GM18526 (cell line): Measurements from ENCODE around the gene GIT2.

Source experiments
- POLR2A ChIP-seq: IDR thresholded peaks from 3 replicates; pipeline ENCODE4 v1.6.1; 2011; ENCODE audit not compliant: insufficient read length; ENCODE audit errors: extremely low read depth

Gene GIT2

DNA sequence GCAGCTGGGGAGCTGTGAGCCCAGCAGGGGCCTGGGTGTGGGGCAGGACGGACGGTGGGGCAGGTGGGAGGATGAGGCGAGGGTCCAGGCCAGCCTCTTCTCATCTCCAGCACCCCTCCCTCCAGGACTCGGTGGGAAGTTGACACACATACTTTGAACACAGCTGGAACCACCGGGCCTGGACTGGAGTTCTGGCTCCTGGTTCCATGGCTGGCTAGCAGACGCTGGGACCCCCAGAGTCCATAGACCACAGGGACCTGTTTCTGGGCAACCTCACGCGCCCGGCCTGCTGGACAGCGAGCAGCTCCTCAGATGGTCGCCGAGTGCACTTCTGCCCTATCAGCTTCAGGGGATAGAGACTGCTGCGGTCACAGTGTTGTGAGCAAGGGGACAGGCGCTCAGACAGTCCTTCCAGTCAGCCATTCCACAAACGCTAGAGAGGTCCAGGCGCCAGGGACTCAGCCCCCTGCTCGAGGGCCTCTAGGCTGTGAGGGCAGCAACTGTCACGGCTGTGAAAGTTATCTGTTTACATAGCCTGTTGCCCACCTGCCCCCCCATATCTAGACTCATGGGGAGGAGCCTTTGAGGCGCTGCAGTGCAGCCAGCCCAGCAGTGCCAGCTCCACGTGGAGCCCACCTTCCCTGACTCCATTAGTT is 70.9 kb downstream of the GIT2 start:
- no peak for TF ChIP-seq POLR2A

DNA sequence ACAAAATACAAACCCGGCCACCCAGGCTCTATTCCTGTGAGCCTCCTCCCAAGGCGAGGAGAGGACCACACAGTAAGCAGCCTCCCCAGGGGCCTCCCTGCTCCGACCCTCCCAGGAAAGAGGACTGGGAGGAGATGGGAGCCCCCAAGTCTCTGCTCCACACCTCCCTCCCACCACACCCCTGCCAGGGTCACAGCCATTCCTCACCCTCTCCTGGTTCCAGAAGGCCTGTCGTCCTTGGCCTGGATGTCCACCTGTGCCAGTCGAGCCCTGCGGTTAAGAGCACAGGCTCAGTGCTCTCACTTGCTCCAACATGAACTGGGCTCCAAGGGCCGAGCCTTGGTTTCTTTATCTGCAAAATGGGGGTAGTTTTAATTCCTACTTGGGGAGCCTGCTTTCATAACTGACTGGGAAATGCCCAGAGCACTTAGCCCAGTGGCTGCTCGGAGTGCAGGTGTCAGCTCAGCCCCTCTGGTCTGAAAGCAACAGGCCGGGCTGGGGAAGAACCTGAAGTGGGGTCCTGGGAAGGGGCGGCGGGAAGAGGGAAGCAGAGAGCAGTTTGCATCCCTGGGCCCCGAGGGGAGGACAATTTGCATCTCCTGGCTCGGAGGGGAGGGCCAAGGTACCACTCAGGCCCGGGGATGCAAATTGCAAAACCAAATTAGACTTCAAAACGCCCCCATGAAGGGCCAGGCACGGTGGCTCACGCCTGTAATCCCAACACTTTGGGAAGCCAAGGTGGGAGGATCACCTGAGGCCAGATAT is 72.5 kb downstream of the GIT2 start:
- no peak for TF ChIP-seq POLR2A

- no peak for TF ChIP-seq POLR2A
Measured at GRCh38 chr12:109923038-109923437, 73.1 kb downstream of the GIT2 start.

GRCh38 chr12:109921982-109922381 is 74.2 kb downstream of the GIT2 start:
- TF ChIP-seq POLR2A = no peak

DNA sequence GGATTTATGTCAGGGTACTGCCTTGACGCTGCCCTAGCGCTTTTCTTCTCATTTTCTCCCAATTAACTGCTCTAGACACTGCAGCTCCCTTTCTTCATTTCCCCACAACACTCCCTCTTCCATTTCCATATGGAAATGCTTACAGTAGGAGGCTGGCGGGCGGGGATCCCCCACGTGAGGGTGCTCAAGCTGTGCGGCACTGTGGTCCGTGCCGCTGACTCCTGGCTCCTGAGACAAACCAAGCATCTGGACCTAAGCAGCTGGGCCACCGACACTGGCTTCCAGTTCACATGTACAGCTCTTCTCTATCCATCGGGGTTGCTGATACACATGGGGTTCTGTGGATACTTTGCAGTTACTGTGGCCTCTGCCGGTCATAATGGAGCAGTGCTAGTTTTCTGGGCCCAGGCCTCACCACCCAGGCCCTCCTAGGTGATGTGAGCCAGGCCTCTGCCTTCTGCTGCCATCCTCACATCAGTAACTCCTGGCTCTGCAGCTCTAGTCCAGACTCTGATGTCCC is 75.8 kb downstream of the GIT2 start:
- no peak for TF ChIP-seq POLR2A

GRCh38 chr12:109919456-109919855 is 76.7 kb downstream of the GIT2 start:
- TF ChIP-seq POLR2A = no peak

- TF ChIP-seq POLR2A = no peak
Measured at GRCh38 chr12:109916045-109916444, 80.1 kb downstream of the GIT2 start.

GRCh38 chr12:109915171-109916040 is 80.8 kb downstream of the GIT2 start:
- TF ChIP-seq POLR2A = no peak

GRCh38 chr12:109914461-109914860 is 81.7 kb downstream of the GIT2 start:
- TF ChIP-seq POLR2A = no peak

GRCh38 chr12:109912855-109913321 is 83.3 kb downstream of the GIT2 start:
- TF ChIP-seq POLR2A = no peak

- no peak for TF ChIP-seq POLR2A
Measured at GRCh38 chr12:109910969-109911348, 85.2 kb downstream of the GIT2 start.

- no peak for TF ChIP-seq POLR2A
Measured at GRCh38 chr12:109910254-109910968, 85.8 kb downstream of the GIT2 start.

GRCh38 chr12:109905301-109905700 is 90.9 kb downstream of the GIT2 start:
- no peak for TF ChIP-seq POLR2A

DNA sequence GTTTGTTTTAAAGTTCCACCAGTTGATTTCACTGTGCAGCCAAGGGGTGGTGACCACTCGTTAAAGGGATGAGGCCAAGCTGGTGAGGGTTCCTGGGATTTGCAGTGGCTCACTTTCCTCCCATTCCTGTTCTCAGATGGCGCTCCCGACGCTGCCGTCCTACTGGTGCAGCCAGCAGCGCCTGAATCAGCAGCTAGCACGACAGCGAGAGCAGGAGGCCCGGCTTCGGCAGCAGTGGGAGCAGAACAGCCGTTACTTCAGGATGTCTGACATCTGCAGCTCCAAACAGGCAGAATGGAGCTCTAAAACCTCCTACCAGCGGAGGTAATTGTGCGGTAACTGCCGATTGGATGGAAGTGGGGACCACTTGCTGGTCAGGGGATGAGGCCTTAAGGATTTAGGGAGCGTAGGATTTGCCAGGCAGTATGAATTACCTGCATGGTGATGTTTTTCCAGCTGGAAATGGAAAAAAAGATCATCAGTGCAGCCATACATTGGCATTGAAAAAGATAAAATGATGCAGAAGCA is 93.2 kb downstream of the GIT2 start:
- TF ChIP-seq POLR2A = no peak
